A549 (cell line): ENCODE measurements around the gene ABI3BP. TPM values are rescaled to one million over a fixed set of nuclear protein-coding genes. Genes with fewer than 3 reads are reported as not detected.

Experiments
- polyA plus RNA-seq, 4 experiments: library from polyadenylated mRNA; depleted of rRNA in 3 of 4; stranded (reverse); fragments of >200 nt; fragmentation: RNase III in 1 of 4; extraction: RNeasy Plus Mini Kit Qiagen cat#74134 plus additional on column Dnase treatment in 1 of 4; gene quantifications; 2 replicates in 3 of 4; 3 replicates in 1 of 4; pipeline ENCODE4 v1.2.3, GENCODE V29; 2011 to 2017
- small RNA-seq, 6 experiments: library from RNA; depleted of rRNA; stranded (forward); fragments of <200 nt; gene quantifications; one replicate each; pipeline ENCODE3, GENCODE V24; 2012

Gene ABI3BP
- polyA plus RNA-seq, 2 of the 4 experiments (the other 2 are of a cell fraction) = 1.3 to 1.8 TPM

Small RNA genes lying within 50 kb of the gene (small RNA-seq; reads per million reads assigned to genes)
- gene RNU6-865P = 0 to 0.86 (median 0.13) reads per million in 6 experiments
